Measurements from ENCODE around the gene SIRPB1.

- TF ChIP-seq POLR2A (IDR thresholded peaks at IDR 0.05) (no peak), CTCF (IDR thresholded peaks at IDR 0.05) (no peak)
These were observed 762 bp downstream of the SIRPB1 start for GRCh38 chr20:1618954-1619540.

Measured in testis (tissue), 2 donors.